ENCODE measurements around the gene FBXO46. TPM values are rescaled to one million over a fixed set of nuclear protein-coding genes. Genes with fewer than 3 reads are reported as not detected.

FBXO46 gene
- total and polyA plus RNA-seq, 2 of the 13 experiments (the other 11 are each of a cell fraction or from before 2014, with no cell fraction given): 6.2 to 6.4 TPM

GRCh38 chr19:45681391-45682015 is 49.2 kb downstream of the FBXO46 start (continued):
- TF ChIP-seq ZBTB43 (CRISPR knock-in tag; conservative IDR thresholded peaks at IDR 0.05) (no peak), ZNF407 (CRISPR knock-in tag; IDR thresholded peaks at IDR 0.05; ENCODE audit: not compliant biosample characterization) (no peak), HOXD1 (CRISPR knock-in tag; IDR thresholded peaks at IDR 0.05) (no peak), MATR3 (CRISPR knock-in tag; IDR thresholded peaks at IDR 0.05) (no peak), DMAP1 (CRISPR knock-in tag; IDR thresholded peaks at IDR 0.05) (no peak), ZNF160 (CRISPR knock-in tag; IDR thresholded peaks at IDR 0.05) (no peak), THRA (CRISPR knock-in tag; IDR thresholded peaks at IDR 0.05; ENCODE audit: borderline replicate concordance) (peak; percentile 43; the same call in 1 of the 2 replicates), NFE2 (CRISPR knock-in tag; IDR thresholded peaks at IDR 0.05) (no peak), MYPOP (CRISPR knock-in tag; IDR thresholded peaks at IDR 0.05) (no peak; the same call in 1 of the 2 replicates), ZNF678 (CRISPR knock-in tag; IDR thresholded peaks at IDR 0.05) (no peak), ZFYVE20 (CRISPR knock-in tag; IDR thresholded peaks at IDR 0.05; ENCODE audit: borderline replicate concordance, low read depth) (no peak), GZF1 (CRISPR knock-in tag; IDR thresholded peaks at IDR 0.05) (no peak), ZNF598 (CRISPR knock-in tag; IDR thresholded peaks at IDR 0.05; ENCODE audit: borderline replicate concordance) (no peak), HMGA1 (CRISPR knock-in tag; conservative IDR thresholded peaks at IDR 0.05) (no peak), ZBTB34 (CRISPR knock-in tag; IDR thresholded peaks at IDR 0.05) (no peak), ZNF747 (CRISPR knock-in tag; IDR thresholded peaks at IDR 0.05; ENCODE audit: borderline replicate concordance) (no peak)
